8988T (cell line): ENCODE measurements around the gene VPS13D.

Source experiments
- DNase-seq: peaks from one replicate; pipeline ENCODE4 v3.0.0; 2011

Gene VPS13D

GRCh38 chr1:12410351-12410750 is 180.5 kb downstream of the VPS13D start:
- no peak for DNase-seq

DNA sequence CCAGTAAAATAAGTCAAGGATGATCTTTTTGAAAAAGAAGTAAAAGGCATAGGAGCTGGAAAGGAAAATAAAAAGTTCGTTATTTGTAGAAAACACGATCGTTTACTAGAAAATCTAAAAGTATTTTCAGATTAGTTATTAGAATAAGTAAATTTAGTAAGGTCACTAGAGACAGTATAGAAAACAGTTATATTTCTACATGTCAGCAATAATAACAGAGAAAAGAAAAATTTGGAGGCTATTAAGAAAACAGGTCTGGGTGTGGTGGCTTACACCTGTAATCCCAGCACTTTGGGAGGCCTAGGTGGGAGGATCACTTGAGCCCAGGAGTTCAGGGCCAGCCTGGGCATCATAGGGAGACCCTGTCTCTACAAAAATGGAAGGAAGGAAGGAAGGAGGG is 181.3 kb downstream of the VPS13D start:
- DNase-seq: no peak

DNA sequence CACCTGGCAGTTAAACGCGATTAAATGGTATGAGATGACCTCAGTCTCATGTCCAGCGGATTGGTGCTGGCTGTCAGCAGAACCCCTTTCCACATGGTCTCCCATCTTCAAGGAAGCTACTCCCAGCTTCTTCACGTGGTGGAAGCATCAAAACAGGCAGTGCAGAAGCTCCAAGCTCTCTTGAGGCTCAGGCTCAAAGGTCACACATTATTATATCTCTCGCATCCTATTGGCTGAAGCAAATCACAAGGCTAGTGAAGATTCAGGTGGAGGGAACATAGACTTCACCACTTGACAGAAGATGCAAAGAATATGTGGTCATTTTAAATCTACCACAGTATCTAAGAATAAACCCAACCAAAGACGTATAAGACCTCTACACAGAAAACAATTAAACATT is 181.9 kb downstream of the VPS13D start:
- no peak for DNase-seq

DNA sequence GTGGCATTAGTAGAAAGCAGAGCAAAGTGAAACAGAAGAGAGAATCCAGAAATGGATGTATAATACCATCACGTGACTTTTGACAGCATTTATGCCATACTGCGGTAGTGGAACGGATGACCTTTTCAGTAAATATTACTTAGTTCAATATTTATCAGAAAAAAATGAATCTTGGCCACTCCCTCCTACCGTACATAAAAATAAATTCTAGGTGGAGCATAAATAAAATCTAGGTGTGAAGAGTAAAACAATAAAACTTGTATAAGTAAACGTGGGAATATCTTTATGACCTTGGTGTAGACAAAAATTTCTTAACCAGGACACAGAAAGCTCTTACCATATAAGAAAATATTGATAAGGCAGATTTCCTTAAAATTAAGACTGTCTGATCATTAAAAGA is 182.6 kb downstream of the VPS13D start:
- DNase-seq: no peak

GRCh38 chr1:12413664-12414410 is 184.0 kb downstream of the VPS13D start:
- no peak for DNase-seq

GRCh38 chr1:12414444-12415018 is 184.7 kb downstream of the VPS13D start:
- DNase-seq: no peak

- no peak for DNase-seq
Measured at GRCh38 chr1:12415038-12415466, 185.2 kb downstream of the VPS13D start.

- no peak for DNase-seq
Measured at GRCh38 chr1:12416101-12416500, 186.3 kb downstream of the VPS13D start.

DNA sequence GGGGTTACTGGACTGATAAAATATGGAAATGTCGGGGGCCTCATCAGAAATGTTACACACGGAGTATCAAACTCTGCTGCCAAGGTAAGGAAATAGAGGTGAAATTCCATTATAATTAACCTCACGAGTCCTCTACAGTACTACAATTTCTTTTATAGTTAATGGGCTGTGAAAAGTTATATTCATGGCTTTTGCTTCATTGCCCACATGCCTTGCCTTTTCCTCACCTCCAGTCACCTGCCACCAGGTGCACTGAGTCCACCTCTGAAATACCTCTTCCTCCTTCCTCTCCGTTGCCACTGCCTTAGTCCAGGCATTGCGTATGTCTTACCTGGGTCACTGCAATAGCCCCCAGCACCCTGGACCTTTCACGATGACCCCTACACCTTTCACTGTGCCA is 186.9 kb downstream of the VPS13D start:
- DNase-seq: no peak

- no peak for DNase-seq
Measured at GRCh38 chr1:12417389-12417788, 187.6 kb downstream of the VPS13D start.

DNA sequence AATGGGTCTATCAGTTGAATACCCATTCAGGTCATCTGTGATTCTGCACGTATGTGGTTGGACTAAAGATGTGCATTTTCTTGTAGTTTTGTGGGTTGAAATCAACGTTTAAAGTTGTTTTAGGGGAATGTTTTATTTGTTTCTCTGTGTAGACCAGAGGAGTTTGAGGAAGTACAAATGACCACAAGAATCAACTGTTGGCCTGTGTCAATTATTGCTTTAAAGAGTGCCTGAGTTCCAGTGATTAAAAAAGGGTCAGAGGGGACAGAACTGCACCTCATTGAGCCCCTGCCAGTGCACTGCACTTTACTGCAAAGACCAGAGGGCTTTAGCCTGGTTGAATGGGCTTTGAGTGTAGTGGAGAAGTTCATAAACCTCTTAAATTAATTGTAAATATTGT is 190.3 kb downstream of the VPS13D start:
- no peak for DNase-seq

DNA sequence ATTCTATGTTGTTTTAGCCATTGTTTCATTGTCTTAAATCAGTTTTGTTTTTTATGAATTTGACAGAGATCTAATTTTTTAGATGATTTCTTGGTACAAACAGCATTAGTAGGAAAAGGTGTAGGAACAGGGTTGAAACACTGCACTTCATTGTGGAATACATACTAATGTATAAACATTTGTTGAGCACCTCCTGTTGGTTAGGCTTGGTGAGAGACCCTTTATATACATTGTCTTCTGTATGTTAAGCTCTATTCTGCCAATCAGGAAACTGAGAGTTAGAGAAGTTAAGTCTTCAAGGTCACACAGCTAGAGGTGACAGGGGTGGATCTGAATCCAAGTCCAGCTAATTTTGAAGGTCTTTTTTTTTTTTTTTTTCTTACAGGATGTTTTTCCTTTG is 192.7 kb downstream of the VPS13D start:
- DNase-seq: no peak

- no peak for DNase-seq
Measured at GRCh38 chr1:12424087-12424529, 194.3 kb downstream of the VPS13D start.

GRCh38 chr1:12424793-12425192 is 195.0 kb downstream of the VPS13D start:
- no peak for DNase-seq

DNA sequence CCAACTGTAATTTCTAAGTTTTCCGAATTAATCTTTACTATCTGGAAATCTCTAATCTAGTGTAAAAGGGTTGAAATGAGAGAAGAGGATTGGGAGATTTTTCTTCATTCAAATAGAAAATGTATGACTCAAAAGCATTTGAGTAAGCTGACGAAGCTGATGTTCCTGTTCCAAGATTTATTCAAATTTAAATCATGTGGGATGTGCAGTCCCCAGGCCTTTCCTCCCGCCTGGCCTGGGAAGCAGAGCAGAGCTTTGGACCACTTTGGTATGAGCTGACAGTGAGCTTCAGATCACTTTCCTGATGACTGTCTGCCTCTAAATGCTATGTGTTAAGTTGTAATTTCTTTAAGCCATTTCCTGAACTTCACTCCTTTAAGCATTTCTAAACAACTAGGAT is 196.2 kb downstream of the VPS13D start:
- no peak for DNase-seq

GRCh38 chr1:12428334-12428733 is 198.5 kb downstream of the VPS13D start:
- no peak for DNase-seq

DNA sequence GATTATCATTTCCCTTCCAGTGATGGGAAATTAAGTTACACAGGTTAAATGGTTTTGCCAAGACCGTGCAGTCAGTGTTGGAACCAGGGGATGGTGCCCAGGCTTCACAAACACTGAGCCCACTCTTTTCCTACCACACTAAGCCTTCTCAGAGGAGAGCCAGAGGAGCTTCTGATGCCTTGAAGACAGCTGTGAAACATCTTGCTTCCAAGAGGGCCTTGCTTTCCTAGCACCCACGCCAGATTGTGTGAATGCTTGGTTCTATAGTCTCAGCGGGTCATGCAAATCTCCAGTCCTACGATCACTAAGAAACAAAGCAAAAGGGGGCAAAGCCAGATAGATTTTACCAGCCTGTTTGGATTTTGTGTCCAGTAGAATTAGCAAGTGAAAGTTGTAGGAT is 200.7 kb downstream of the VPS13D start:
- DNase-seq: no peak

DNA sequence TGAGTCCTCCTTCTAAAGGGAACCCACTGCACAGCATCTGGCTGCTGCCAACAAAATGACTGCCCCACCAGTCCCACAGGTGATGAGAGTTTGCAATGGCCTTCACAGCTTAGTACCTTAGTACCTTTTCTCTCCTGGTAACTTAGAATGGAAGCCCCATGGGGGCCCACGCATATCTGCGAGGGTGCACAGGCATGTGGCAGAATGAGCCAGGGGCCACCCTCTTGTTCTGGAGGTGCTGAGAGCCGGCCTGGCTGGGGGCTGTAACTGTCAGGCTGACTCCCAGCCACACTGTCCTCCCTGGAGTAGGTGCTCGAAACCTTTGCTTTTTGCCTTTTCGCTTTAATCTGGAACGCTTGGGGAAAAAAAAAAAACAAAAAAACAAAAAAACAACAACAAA is 203.1 kb downstream of the VPS13D start:
- no peak for DNase-seq

DNA sequence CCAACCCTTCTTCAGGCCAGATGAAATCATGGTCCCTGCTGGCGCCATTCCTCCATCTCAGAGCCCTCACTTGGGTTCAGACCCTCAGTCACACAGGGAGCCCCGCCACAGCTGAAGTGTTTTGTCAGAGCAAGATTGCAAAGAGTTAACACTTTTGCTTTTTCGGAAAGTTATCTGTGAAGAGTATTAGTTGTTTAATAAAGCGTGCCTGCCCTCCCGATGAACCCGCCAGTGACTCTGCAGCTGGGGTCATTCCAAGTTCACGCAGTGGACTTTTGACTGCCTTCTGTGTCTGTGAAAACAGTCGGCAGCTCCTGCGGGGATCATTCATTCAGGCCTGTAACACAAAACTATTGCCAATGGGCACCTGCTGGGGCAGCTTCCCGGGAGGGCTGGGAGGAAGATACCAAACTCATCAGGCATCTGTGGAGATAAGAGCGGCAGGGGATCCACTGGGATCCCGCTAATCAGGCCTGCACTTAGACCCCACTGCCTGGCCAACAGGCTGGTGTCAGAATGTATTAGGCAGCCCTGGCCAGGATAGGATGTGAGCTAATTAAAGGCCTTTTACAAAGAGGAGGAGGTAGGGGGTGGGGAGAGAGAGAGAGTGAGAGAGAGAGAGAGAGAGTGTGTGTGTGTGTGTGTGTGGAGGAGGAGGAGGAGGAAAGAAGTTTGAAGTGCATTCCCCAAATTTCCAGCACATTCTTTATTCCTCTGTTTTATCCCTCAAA is 203.7 kb downstream of the VPS13D start:
- no peak for DNase-seq

GRCh38 chr1:12434174-12434573 is 204.3 kb downstream of the VPS13D start:
- no peak for DNase-seq

GRCh38 chr1:12434686-12435085 is 204.9 kb downstream of the VPS13D start:
- DNase-seq: no peak

DNA sequence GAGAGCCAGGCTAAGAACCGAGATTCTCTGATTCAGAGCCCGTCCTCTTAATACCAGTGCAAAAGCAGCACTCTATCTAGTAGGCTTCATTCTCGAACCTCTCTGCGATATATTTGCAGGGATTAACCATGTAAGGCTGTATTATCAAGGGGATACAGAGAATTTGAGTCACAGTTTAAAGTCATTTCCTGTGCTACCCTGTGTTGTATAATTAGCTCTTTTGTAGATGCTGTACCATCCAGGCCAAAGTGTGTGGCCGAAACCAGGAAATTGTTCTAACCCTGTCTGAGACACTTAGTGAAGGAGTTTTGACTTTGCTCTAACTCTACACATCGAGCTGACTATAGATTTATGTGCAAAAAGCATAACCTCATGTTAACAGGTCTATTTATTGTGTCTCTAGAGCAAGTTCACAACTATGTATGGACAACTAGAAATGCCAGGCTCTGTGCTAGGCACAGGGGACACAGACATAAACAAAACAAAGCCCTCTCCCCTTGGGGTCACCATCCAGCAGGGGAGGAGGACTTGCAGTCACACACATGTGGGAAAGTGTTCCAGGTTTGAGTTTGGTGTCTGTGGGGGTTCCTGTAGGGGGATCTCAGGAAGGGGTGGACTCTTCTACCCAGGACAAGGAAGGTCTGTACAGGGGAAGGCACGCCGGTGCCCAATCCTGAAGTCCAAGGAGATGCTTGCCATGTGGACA is 206.0 kb downstream of the VPS13D start:
- DNase-seq: no peak

DNA sequence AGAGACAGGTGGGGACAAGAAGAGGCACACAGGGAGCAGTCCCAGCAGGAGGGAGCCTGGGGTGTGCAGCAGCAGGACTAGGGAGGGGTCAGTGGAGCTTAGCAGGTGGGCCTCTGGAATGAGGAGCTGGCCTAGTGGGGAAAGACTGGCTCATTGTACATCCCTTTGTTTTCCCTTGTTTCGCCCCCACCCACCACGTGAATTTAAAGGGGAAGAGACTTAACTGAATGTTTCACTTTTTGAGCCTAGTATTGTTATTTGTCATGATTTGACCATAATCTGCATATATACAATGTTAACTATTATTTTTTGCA is 206.5 kb downstream of the VPS13D start:
- DNase-seq: no peak
